ENCODE data around the gene GGA2. TPM values are rescaled to one million over a fixed set of nuclear protein-coding genes. Genes with fewer than 3 reads are reported as not detected.
A peak's percentile ranks its signal among the peaks of the same experiment; 100 is the strongest.
"Not testable (repeated sequence)": the region's sequence is repeated elsewhere in the genome, so short reads cannot be mapped to it uniquely, and the experiment has no call there.

The GGA2 gene
- total RNA-seq, 1 donor from 2014 or later, result 65.7 TPM

- DNase-seq (ENCODE audit: low spot score), result no peak
Measured at GRCh38 chr16:23478566-23478965, 31.7 kb downstream of the GGA2 start.

GRCh38 chr16:23476289-23476688 is 34.0 kb downstream of the GGA2 start:
- DNase-seq (ENCODE audit: low spot score), result no peak

DNA sequence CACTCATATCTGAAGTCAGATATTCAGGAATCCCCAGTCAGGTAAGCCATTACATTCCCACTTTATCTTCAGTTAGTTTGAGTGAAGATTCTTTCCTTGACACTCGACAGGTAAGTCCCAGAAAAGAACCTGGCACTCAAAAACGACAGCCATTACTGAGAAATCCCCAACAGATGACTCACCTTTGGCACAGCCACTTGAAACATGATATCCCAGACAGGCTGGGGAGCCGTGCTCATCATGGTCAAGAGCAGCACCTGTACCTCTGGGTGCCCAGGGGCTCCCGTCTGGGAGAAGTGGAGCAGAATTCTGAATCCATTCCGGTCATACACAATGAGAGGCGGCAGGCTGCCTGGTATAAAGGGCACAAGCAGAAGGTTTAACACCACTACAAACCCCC is 40.5 kb downstream of the GGA2 start:
- DNase-seq (ENCODE audit: low spot score), result no peak

- DNase-seq (ENCODE audit: low spot score), result no peak
Measured at GRCh38 chr16:23466162-23466885, 44.0 kb downstream of the GGA2 start.

DNA sequence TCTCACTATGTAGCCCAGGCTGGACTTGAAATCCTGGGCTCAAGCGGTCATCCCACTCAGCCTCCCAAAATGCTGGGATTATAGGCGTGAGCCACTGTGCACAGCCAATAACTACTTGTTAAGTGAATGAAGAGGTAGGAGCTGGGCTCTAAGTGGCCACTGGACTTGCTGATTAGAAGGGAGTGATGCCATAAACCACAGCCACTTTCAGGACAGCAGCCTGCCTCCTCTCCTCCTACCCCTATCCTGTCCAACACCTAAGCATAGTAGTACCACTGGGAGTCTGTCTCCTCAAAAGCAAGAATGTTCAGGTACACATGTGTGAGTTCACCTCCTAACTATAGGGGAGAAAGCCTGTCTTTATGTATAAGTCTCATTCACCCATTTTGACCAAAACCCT is 45.1 kb downstream of the GGA2 start:
- DNase-seq (ENCODE audit: low spot score), result no peak

- DNase-seq (ENCODE audit: low spot score), result no peak
Measured at GRCh38 chr16:23464196-23464595, 46.1 kb downstream of the GGA2 start.

DNA sequence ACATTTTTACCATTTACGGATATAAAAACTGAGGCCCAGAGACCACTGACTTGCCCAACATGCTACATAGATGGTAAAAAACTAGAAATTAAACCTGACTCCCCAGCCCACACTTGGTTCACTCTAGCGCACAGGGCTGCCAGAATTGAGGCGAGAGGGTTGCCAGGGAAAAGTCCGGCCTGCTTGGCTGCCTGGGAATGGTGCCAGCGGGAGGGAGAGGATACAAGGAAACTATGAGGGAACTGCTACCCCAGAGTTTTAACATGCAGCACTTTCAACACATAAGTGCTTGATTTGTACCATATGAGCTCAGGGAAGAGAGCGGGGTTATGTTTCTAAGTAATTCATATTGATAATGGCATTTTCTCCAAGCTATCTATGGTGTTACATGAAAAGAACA is 47.3 kb downstream of the GGA2 start:
- DNase-seq (ENCODE audit: low spot score), result not testable (repeated sequence)

DNA sequence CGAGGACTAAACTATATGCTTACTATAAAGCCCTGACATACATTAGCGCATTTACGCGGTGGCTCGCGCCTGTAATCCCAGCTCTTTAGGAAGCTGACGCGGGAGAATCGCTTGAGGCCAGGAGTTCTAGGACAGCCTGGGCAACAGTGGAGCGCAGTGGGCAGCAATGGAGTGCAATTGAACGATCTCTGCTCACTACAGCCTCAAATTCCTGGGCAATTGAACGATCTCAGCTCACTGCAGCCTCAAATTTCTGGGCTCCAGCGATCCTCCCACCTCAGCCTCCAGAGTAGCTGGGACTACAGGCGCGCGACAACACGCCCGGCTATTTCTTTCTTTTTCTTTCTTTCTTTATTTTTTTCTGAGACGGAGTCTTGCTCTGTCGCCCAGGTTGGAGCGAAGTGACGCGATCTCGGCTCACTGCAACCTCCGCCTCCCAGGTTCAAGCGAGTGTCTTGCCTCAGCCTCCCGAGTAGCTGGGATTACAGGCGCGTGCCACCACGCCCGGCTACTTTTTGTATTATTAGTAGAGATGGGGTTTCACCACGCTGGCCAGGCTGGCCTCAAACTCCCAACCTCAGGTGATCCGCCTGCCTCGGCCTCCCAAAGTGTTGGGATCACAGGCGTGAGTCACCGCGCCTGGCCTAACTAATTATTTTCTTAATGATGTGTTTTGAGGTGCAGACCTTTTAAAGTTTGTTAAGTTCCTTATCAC is 56.8 kb downstream of the GGA2 start:
- no peak for DNase-seq (ENCODE audit: low spot score)

GRCh38 chr16:23452572-23453337 is 57.5 kb downstream of the GGA2 start, which contains the start of gene COG7:
COG7 (minus strand) TSS chr16:23453189; CDS start chr16:23452994, 195 bp downstream.
- peak; percentile 93 for DNase-seq (ENCODE audit: low spot score)

- DNase-seq (ENCODE audit: low spot score), result no peak
Measured at GRCh38 chr16:23452221-23452571, 58.1 kb downstream of the GGA2 start.

DNA sequence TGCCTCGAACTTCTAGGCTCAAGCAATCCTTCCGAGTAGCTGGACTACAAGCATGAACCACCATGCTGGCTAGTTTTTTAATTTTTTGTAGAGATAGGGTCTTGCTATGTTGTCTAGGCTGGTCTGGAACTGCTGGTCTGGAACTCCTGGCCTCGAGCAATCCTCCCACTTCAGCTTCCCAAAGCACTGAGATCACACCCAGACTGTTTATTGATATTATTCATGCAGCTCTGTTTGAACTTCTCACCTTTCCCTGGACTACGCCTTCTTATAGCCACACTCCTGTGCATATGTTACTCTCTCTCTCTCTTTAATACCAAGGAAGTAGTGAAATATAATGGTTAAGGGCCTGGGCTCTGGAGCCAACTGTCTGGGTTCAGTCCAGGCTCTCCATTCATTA is 61.9 kb downstream of the GGA2 start:
- DNase-seq (ENCODE audit: low spot score), result no peak

DNA sequence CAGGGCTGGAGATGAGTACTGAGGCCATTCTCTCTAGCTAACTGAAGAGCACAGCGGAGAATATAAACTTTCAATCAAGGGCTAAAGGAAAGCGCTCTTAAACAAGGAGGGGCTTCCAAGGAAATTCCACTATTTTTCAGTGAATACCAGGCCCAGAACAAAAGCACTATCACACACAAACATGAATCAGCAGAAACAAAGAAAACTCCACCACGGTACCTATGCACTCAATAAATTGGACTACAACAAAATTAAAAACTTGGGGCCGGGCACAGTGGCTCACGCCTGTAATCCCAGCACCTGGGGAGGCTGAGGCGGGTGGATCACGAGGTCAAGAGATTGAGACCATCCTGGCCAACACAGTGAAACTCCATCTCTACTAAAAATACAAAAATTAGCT is 72.8 kb downstream of the GGA2 start:
- not testable (repeated sequence) for DNase-seq (ENCODE audit: low spot score)

GRCh38 chr16:23436951-23437350 is 73.3 kb downstream of the GGA2 start:
- no peak for DNase-seq (ENCODE audit: low spot score)

- DNase-seq (ENCODE audit: low spot score), result peak; percentile 85
Measured at GRCh38 chr16:23435500-23435899, 74.8 kb downstream of the GGA2 start.

DNA sequence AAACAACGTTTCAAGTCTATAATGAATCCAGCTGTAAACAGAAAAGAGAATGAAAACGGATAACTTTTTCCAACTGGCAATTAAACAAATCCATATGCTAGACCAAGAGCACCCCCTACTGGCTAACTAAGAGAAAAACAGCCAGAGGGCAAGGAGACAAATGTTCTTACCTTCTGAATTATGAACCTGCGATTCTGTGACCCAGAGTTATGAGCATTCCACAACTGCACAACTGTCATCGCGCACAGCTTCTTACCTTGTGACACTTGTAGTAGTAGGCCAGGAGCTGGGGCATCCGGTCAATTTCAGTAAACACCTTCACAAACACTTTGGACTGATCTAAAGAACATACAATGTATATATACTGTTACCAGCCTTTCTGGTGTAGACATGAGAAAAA is 75.9 kb downstream of the GGA2 start:
- peak; percentile 59 for DNase-seq (ENCODE audit: low spot score)

DNA sequence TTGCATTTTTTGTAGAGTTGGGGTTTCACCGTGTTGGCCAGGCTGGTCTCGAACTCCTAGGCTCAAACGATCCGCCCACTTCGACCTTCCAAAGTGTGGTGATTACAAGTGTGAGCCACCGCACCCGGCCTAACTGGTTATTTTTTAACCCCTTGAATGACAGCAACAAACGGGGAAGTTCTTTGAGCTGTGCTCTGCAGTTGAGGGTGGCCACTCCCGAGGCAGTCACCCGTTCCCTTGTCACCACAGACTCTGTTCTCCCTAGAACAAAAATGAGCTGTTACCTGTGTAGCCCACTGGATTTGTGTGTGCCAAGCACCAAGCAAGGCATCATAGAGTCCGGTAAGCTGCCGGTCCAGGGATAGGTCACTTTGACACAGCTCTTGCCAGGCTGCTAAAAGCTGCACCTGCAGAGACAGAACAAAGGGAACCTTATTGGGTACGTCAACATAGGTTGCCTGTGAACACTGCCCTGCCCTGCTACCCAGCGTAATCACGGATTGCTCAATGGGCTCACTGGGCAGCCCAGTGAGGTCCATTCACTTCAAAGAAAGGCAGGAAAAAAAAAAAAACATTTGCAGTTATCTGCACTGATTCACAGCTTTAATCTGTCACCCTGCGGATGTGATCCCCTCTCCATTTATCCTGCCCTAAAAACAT is 76.9 kb downstream of the GGA2 start:
- no peak for DNase-seq (ENCODE audit: low spot score)

- DNase-seq (ENCODE audit: low spot score), result no peak
Measured at GRCh38 chr16:23432176-23433128, 77.8 kb downstream of the GGA2 start.

DNA sequence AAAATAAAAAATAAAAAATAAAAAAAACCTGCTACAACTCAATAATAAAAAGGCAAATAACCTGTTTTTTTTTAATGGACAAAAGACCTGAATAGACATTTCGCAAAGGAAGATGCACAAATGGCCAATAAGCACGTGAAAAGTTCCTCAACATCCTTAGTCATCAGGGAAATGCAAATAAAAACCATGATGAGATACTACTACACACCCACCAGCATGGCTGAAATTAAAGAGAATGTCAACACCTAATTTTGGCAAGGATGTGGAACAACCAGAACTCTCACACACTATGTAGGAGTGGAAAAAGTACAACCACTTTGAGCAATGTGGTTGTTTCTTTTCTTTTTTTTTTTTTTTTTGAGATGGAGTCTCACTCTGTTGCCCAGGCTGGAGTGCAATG is 81.9 kb downstream of the GGA2 start:
- DNase-seq (ENCODE audit: low spot score), result no peak

DNA sequence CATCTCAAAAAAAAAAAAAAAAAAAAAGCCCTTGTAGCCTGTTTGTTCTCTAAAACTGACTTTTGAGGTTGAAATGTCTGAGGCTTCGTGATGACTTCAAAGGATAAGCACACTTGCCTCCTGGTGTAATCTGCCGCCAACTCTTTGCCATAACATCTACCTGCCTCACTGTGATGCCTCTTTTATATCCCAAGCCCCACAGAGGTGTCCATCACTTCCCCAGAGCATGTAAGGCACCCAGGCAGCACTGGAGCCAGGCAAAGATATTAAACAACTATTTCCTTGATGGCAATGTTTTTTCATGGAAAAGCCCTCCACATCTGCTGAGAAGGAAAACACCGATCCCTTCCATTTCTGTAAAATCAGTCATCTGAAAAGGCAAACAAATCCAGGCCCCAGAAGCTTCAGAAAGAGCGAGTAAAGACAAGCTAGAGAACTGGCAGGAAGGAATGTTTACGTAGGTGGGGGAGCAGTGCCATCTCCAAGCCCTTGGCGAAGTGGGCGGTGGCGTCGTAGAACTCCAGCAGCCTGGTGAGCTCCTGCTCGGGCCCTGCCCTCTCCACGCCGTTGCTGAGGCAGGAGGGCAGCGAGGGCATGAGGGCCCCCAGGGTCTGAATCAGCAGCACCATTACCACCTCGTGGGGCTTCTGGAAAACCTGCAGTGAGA is 85.9 kb downstream of the GGA2 start:
- no peak for DNase-seq (ENCODE audit: low spot score)

GRCh38 chr16:23423496-23424049 is 86.7 kb downstream of the GGA2 start:
- no peak for DNase-seq (ENCODE audit: low spot score)

All from mesenteric fat pad (tissue), 1 donor.